Measurements from ENCODE around the gene SYT12.

SYT12 gene

DNA sequence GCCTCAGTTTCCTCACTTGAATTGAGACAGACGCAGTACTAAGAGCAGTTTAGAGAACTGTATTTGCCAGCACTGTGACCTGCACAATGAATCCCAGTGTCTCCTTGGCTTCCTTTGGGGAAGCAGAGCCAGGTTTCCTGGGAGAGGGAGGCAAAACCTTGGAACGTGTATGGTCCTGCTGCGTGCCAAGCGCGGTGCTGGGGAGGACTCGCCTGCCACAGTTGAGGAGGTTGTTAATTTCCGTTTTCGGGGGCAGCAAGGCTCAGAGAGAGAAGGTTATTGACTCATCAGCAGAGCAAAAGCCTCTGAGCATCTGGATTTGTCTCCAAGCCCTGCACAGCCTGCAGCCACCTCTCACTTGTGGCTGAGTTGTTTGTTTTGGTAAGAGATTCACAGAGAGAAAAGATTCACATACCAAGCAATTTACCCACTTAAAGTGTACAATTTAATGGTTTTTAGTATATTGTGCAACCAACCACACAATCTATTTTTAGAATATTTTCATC lies 10.8 kb downstream of the SYT12 start:
- peak overlapping the region; percentile 62 to 70 for H3K27ac ChIP-seq
- H3K4me3 ChIP-seq = no peak overlapping the region
- intact Hi-C loops (cut with DNase I; ENCODE audit: low total_unique reads) = no loop called here
- peak in 1 of 2 donors; percentile 76 for DNase-seq
- TF ChIP-seq, protein P1, sequence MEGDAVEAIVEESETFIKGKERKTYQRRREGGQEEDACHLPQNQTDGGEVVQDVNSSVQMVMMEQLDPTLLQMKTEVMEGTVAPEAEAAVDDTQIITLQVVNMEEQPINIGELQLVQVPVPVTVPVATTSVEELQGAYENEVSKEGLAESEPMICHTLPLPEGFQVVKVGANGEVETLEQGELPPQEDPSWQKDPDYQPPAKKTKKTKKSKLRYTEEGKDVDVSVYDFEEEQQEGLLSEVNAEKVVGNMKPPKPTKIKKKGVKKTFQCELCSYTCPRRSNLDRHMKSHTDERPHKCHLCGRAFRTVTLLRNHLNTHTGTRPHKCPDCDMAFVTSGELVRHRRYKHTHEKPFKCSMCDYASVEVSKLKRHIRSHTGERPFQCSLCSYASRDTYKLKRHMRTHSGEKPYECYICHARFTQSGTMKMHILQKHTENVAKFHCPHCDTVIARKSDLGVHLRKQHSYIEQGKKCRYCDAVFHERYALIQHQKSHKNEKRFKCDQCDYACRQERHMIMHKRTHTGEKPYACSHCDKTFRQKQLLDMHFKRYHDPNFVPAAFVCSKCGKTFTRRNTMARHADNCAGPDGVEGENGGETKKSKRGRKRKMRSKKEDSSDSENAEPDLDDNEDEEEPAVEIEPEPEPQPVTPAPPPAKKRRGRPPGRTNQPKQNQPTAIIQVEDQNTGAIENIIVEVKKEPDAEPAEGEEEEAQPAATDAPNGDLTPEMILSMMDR (IDR thresholded peaks at IDR 0.05) = no peak
- no peaks in the 10 kb centered on the region for H3K9me3 ChIP-seq
- no peaks in the 10 kb centered on the region for H3K36me3 ChIP-seq
- H3K27me3 ChIP-seq = no peaks in the 10 kb centered on the region
- H3K4me1 ChIP-seq = peaks cover 0 to 29% (median 19%) of the 10 kb centered on the region in 4 donors

DNA sequence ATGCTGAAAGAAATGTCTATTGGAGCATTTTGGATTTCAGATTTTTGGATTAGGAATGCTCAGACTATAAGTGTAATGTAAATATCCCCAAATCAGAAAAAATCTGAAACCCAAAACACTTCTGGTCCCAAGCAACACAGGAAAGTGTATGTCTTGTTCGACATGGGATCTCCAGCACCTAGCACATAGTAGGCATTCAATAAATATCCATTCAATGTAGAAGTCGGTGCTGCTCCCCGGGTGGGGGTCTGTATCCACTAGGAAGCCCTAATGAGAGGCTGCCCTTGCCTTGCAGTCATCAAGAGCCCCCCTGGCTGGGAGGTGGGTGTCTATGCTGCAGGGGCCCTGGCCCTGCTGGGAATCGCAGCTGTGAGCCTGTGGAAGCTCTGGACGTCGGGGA lies 11.4 kb downstream of the SYT12 start:
- no peaks in the 10 kb centered on the region for H3K36me3 ChIP-seq
- peak overlapping the region in 1 of 2 donors; percentile 70 for H3K27ac ChIP-seq
- TF ChIP-seq, protein P1 (IDR thresholded peaks at IDR 0.05) = no peak
- H3K4me1 ChIP-seq = peaks cover 0 to 29% (median 18%) of the 10 kb centered on the region in 4 donors
- H3K27me3 ChIP-seq = no peaks in the 10 kb centered on the region
- H3K4me3 ChIP-seq = no peak overlapping the region
- no peak for DNase-seq
- H3K9me3 ChIP-seq = no peaks in the 10 kb centered on the region
- intact Hi-C loops (cut with DNase I; ENCODE audit: low total_unique reads) = no loop called here

DNA sequence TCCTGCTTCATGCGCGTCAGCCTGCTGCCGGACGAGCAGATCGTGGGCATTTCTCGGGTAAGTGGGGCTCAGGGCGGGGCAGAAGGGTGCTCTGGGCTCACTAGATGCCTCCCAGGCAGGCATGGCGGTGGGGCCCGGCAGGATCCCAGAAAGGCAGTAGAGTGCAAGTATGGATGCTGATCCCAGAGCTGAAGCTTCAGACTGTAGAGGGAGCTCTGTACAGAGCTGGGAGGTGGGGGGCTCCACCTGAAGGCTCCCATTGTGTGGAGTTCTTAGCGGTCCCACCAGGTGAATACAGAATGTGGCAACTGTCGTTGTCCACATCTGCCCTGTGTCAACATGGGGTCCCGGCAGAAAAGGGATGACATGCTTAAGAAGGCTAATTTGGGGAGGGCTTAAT lies 17.2 kb downstream of the SYT12 start:
- TF ChIP-seq, protein P1 (IDR thresholded peaks at IDR 0.05) = no peak
- intact Hi-C loops (cut with DNase I; ENCODE audit: low total_unique reads) = no loop called here
- H3K27me3 ChIP-seq = no peaks in the 10 kb centered on the region
- H3K27ac ChIP-seq = no peak overlapping the region
- no peak for DNase-seq
- H3K9me3 ChIP-seq = no peaks in the 10 kb centered on the region
- peaks cover 0 to 13% (median 0%) of the 10 kb centered on the region in 3 donors for H3K36me3 ChIP-seq
- no peak overlapping the region for H3K4me3 ChIP-seq
- peaks cover 0 to 6% (median 2%) of the 10 kb centered on the region in 4 donors for H3K4me1 ChIP-seq

DNA sequence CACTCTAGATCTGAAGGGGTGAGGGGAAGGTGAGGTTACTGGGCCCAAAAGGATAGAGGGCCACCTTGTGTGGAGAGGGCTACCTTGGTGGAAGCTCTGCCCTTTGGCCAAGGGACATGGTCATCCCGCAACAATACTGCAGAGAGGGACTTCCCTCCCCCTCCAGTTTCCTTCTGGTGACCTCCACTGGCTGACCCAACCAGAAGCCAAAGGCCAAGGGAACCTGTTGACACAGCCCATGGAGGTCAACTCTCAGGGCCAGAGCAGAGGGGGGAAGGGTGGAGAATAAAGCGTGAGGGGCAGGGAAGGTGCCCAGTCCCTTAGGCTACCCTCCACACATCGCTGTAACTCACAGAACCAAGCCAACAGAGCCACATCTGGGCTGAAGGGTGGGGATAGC lies 18.7 kb downstream of the SYT12 start:
- TF ChIP-seq, protein P1 (IDR thresholded peaks at IDR 0.05) = no peak
- intact Hi-C loops (cut with DNase I; ENCODE audit: low total_unique reads) = no loop called here
- Histone ChIP-seq H3K4me1 (peaks cover 0 to 10% (median 4%) of the 10 kb centered on the region in 4 donors), H3K36me3 (peaks cover 0 to 24% (median 0%) of the 10 kb centered on the region in 3 donors), H3K27ac (no peak overlapping the region), H3K4me3 (no peak overlapping the region), H3K9me3 (no peaks in the 10 kb centered on the region), H3K27me3 (no peaks in the 10 kb centered on the region)
- DNase-seq = no peak

DNA sequence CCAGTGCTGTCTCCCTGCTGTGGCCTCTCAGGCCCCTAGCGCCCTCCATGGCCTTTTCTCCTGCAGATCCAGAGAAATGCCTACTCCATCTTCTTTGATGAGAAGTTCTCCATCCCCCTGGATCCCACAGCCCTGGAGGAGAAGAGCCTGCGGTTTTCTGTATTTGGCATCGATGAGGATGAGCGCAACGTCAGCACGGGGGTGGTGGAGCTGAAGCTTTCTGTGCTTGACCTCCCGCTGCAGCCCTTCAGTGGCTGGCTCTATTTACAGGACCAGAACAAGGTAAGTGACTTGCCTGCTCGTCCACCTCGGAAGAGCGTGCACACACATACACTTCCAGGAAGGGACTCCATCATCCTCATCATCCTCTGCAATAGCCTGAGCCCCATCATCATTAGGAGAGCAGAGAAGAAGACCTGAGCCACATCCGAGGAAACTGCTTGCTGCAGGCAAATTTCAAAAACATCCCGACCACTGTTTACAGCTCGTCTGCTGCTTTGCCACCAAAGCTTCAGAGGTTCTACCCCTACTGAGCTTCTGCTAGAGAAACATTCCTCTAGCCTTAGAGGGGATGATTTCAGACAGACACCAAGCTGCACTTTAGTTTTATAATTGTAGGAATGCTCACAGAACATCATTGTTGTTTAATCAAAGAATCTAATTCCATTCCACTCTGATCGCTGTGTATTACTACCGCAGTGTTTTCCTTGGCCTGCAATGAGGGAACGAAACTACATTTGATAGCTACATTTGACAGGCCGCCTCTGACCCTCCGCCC lies 20.8 kb downstream of the SYT12 start:
- Histone ChIP-seq H3K27me3 (no peaks in the 10 kb centered on the region), H3K36me3 (peaks cover 0 to 31% (median 0%) of the 10 kb centered on the region in 3 donors), H3K27ac (no peak overlapping the region), H3K4me1 (peaks cover 0 to 10% (median 4%) of the 10 kb centered on the region in 4 donors), H3K4me3 (no peak overlapping the region), H3K9me3 (no peaks in the 10 kb centered on the region)
- intact Hi-C loops (cut with DNase I; ENCODE audit: low total_unique reads) = no loop called here
- no peak for DNase-seq
- TF ChIP-seq, protein P1 (IDR thresholded peaks at IDR 0.05) = no peak
